ENCODE measurements around the gene TMEM215.
"Not testable (repeated sequence)": the region's sequence is repeated elsewhere in the genome, so short reads cannot be mapped to it uniquely, and the experiment has no call there.

Gene TMEM215

GRCh38 chr9:32783168-32783891, at the start of gene TMEM215:
TSS of gene TMEM215 (plus strand) at chr9:32783540. CDS start at chr9:32784184, 644 bp downstream.
- DNase-seq (ENCODE audit: low spot score) = no peak

- no peak for DNase-seq (ENCODE audit: low spot score)
These were observed 47.9 kb upstream of the TMEM215 start for GRCh38 chr9:32735476-32735875.

- DNase-seq (ENCODE audit: low spot score) = no peak
These were observed 46.0 kb upstream of the TMEM215 start for GRCh38 chr9:32737378-32737777.

DNA sequence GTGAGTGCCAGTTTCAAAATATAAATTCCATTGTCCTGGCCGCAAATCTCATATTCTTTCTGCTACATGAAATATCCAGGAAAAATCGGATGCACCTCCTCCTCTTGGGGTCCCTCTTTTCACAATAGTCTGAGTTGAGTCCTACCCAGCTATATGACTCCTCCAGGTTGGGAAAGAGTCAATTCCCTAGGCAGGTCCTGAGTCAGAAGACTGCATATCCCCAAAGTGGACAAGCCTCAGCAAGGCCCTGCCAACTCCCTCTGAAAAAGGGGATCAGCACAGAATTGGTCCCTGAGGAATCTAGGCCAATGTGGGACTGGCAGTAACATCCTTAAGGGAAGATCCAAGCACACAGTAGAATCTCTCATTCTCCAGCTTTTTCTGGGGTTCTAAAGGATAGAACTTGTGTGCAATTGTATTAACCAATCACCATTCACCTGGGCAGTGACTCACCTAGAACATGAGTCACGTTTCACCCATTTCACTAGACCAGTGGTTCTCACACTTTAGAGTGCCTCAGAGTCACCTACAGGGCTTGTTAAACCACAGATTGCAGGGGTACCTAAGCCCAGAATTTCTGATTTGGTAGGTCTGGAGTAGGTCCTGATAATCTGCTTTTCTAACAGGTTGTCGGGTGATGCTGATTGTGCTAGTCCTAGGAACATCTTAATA, 44.7 kb upstream of the TMEM215 start:
- DNase-seq (ENCODE audit: low spot score) = peak; percentile 28

GRCh38 chr9:32741706-32742105, 41.6 kb upstream of the TMEM215 start:
- no peak for DNase-seq (ENCODE audit: low spot score)

DNA sequence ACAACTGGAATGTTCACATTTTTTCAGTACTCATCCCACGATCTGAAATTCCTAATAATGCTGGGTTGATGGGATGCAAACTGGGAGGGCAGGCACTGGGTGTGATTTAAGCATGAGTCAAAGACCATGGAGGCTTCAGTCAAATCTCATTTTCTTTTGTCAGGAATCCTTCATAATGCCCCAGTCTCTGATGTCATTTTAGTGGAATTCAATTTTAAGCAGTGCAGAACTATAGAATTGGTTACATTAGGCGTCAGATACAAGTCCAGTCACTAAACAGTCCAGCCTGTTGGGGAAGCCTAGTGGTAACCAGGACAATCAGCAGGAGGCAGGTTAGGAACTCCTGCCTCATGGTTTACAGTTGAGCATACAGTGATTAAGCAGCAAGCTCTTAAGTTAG, 41.0 kb upstream of the TMEM215 start:
- no peak for DNase-seq (ENCODE audit: low spot score)

GRCh38 chr9:32748013-32748412, 35.3 kb upstream of the TMEM215 start:
- DNase-seq (ENCODE audit: low spot score) = no peak

- DNase-seq (ENCODE audit: low spot score) = no peak
These were observed 27.6 kb upstream of the TMEM215 start for GRCh38 chr9:32755730-32756129.

GRCh38 chr9:32764139-32764538, 19.2 kb upstream of the TMEM215 start:
- DNase-seq (ENCODE audit: low spot score) = no peak

DNA sequence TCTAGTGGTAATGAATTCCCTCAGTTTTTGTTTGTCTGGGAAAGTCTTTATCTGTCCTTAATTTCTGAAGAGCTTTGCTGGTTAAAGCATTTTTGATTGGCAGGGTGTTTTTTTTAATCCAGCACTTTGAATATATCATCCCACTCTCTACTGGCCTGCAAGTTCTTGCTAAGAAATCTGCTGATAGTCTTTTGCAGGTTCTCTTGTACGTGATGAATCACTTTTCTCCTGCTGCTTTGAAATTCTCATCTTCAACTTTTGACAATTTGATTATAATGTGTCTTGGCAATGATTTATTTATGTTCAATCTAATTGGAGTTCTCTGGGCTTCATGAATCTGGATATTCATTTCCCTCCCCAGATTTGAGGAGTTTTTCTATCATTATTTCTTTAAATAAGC, 8.1 kb upstream of the TMEM215 start:
- no peak for DNase-seq (ENCODE audit: low spot score)

DNA sequence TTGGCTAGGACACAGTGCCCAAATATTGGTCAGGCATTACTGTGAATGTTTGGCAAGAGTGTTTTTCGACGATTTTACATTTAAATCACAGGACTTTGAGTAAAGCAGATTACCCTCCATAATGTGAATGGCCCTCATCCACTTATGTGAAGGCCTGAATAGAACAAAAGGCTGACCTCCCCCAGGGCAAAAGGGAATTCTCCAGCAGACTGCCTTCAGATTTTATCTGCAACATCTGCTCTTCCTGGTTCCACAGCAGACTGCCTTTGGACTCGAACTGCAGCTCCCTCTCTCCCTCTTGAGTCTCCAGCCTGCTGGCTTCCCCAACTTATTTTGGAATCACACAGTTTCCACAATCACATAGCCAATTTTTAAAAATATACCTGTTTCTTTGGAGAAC, 7.1 kb upstream of the TMEM215 start:
- DNase-seq (ENCODE audit: low spot score) = no peak

DNA sequence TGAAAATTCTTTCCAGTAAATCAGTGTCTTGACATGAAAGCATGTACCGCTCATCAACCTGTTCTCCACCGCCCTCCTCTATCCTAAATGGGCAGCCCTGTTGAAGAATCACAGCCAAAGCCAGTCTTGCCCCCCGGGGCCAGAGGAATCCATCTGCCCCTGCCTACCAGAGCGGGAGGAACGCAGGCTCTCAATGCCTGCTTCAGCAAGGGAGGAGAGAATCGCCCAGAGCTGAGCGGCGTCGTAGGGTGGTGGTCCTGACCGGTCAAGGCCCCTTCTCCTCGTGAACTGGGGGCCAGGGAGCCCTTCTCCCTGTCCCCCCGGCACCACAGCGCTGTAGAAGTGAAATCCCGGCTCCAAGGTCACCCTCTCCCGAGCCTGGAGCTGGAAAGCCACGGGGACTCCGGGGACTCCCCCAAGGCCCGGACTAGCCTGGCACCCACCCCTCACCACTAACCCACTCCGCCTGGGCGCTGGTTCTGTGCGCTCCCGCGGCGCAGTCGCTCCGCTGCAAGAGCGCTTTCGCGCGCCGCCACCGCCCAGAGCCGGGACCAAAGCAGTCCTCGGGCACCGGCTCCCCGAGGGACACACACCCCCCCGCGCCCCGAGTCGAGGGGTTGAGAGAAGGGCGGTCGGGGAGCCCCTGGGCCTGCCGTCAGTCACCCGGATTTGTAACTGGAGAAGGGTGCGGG, 718 bp upstream of the TMEM215 start:
- no peak for DNase-seq (ENCODE audit: low spot score)

DNA sequence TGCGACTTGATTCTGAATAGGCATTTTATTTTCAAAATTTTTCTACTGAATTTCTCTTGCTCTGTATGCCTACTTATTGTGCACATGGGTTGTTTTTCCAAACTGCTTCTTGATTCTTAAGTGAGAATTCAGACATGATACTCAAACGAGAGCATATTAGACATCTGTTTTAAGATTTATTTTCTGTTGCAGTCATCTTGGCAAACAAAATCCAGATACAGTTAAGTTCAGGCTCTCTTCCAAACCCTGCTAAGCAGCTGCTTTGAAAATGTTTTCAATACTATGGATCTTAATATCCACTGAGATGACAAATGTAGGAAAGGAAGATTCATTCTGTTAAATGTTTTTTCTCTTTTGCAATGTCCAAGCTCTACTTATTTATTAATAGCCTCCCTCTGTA, 4.5 kb downstream of the TMEM215 start:
- DNase-seq (ENCODE audit: low spot score) = no peak

- not testable (repeated sequence) for DNase-seq (ENCODE audit: low spot score)
These were observed 12.7 kb downstream of the TMEM215 start for GRCh38 chr9:32796015-32796414.

DNA sequence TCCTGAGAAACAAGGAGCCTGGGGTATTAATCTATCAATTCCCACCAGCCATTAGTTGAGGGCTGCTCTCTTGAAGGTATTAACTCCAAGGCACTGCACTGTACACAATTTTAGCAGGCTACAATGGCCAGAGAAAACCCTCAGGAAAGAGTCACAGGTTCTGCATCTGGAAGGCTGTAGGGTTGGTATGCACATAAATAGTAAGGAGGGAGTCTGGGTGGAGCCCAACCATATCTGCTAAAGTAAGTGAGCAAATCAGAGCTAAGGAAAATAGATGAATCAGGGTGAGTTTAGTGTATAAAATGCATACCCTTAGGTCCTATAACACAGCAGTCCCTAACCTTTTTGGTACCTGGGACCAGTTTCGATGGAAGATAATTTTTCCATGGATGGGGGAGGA, 18.2 kb downstream of the TMEM215 start:
- no peak for DNase-seq (ENCODE audit: low spot score)

- DNase-seq (ENCODE audit: low spot score) = no peak
These were observed 23.9 kb downstream of the TMEM215 start for GRCh38 chr9:32807217-32807616.

- no peak for DNase-seq (ENCODE audit: low spot score)
These were observed 27.9 kb downstream of the TMEM215 start for GRCh38 chr9:32811246-32811645.

DNA sequence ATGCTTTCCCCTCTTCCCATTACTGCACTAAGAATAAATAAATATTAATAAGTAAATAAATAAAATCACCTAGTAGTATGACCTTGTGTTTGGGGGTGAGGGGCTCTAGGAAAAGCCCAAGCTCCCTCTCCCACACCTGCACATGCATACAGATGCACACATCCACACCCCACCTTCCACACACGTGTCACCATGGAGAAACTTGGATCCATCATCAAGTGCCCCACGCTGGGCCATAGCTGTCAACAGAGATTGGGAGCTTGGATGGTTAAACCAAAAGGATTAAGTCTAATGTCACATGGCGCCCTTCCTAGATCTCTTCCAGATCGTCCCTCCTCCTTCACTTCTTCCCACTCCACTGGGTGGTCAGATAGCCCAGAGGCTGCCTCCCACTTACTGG, 37.0 kb downstream of the TMEM215 start:
- no peak for DNase-seq (ENCODE audit: low spot score)

GRCh38 chr9:32823101-32823500, 39.8 kb downstream of the TMEM215 start:
- DNase-seq (ENCODE audit: low spot score) = no peak

GRCh38 chr9:32823551-32823950, 40.2 kb downstream of the TMEM215 start:
- DNase-seq (ENCODE audit: low spot score) = no peak

DNA sequence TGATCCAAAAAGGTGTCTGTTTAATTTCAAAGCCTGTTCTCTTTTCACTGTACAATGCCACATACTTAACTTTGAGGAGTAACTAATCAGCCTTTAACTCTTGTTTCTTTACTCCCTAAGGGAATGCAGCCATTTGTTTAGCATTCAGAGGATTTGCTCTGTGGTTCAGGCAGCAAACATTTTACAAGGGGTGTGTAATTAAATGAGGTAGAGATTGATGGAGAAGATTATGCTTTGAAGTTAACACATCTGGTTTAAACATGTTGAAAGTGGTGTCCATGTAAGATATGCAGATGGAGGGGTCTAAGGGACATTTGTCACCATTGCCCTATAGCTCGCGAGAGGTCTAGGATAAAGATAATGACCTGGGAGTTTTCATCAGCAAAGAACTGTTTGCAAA, 41.9 kb downstream of the TMEM215 start:
- DNase-seq (ENCODE audit: low spot score) = no peak

- DNase-seq (ENCODE audit: low spot score) = no peak
These were observed 45.5 kb downstream of the TMEM215 start for GRCh38 chr9:32828861-32829260.

DNA sequence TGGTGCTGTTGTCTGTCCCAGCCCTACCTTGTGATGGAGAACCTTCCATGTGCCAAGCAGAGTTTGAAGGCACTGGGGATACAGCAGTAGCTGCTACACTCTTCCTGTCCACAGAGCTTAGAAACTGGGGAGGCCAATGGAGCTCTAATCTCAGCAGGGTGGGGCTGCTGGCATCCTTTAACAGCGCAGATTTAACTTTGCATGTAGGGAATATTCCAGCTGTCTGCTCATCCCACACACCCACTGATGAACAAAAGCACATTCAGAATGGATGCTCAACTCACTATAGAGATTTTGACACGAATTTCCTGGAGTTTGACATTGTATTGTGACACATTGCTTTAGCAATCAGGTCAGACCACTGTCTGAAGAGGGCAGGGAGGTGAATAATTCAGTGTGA, 49.0 kb downstream of the TMEM215 start:
- no peak for DNase-seq (ENCODE audit: low spot score)
